ENCODE measurements around the gene NFATC2.

The NFATC2 gene

GRCh38 chr20:51337126-51337805 is 205.3 kb downstream of the NFATC2 start:
- TF ChIP-seq ZFP30 (CRISPR knock-in tag; IDR thresholded peaks at IDR 0.05) (no peak), ZC3H10 (CRISPR knock-in tag; IDR thresholded peaks at IDR 0.05) (no peak), ARNTL (CRISPR knock-in tag; IDR thresholded peaks at IDR 0.05; ENCODE audit: borderline replicate concordance, low read depth) (no peak), ZNF565 (CRISPR knock-in tag; conservative IDR thresholded peaks at IDR 0.05; ENCODE audit: low read depth) (no peak), ZFP3 (CRISPR knock-in tag; IDR thresholded peaks at IDR 0.05) (no peak), CSDC2 (CRISPR knock-in tag; IDR thresholded peaks at IDR 0.05) (no peak), BACH2 (CRISPR knock-in tag; IDR thresholded peaks at IDR 0.05; ENCODE audit: borderline replicate concordance) (no peak), ZNF8 (CRISPR knock-in tag; IDR thresholded peaks at IDR 0.05) (no peak), OSR1 (CRISPR knock-in tag; IDR thresholded peaks at IDR 0.05) (no peak), PATZ1 (CRISPR knock-in tag; IDR thresholded peaks at IDR 0.05; ENCODE audit: borderline replicate concordance) (no peak), ZNF70 (CRISPR knock-in tag; IDR thresholded peaks at IDR 0.05) (no peak), SNAI2 (CRISPR knock-in tag; IDR thresholded peaks at IDR 0.05) (no peak), RARB (CRISPR knock-in tag; IDR thresholded peaks at IDR 0.05) (no peak)
- ATAC-seq, result no peak
